Cardiac fibroblast (primary cell): Measurements from ENCODE around the gene TP53TG5.
A peak's percentile ranks its signal among the peaks of the same experiment; 100 is the strongest.
"Not testable (repeated sequence)": the region's sequence is repeated elsewhere in the genome, so short reads cannot be mapped to it uniquely, and the experiment has no call there.

Source experiments
- DNase-seq, 2 donors: peaks; one replicate each; pipeline versions ENCODE4 v3.0.0 to v3.0.0-alpha.2; 2010; ENCODE audit warnings: low read depth in 2 of 2
- H3K4me3 ChIP-seq, 2 donors: replicated peaks in 1 of 2; 1 replicate in 1 of 2; 2 replicates in 1 of 2; pipeline ENCODE4 v1.5.1; 2011; ENCODE audit warnings: low read depth in 2 of 2, low read length in 2 of 2, mild to moderate bottlenecking in 2 of 2, moderate library complexity in 1 of 2
- CTCF ChIP-seq: IDR thresholded peaks from one replicate; pipeline ENCODE4 v1.5.1; 2011; ENCODE audit warnings: low read depth, mild to moderate bottlenecking, low read length, inconsistent platforms

TP53TG5 gene

GRCh38 chr20:45353746-45354145 is 24.4 kb downstream of the TP53TG5 start:
- TF ChIP-seq CTCF, result no peak
- no peak overlapping the region for H3K4me3 ChIP-seq
- no peak for DNase-seq

- no peak for TF ChIP-seq CTCF
- no peak for DNase-seq
- H3K4me3 ChIP-seq, result no peak overlapping the region
Measured at GRCh38 chr20:45352729-45353128, 25.4 kb downstream of the TP53TG5 start.

GRCh38 chr20:45350795-45351194 is 27.3 kb downstream of the TP53TG5 start:
- not testable (repeated sequence) for DNase-seq, H3K4me3 ChIP-seq

- no peak for DNase-seq
- no peak for TF ChIP-seq CTCF
- H3K4me3 ChIP-seq, result no peak overlapping the region
Measured at GRCh38 chr20:45350217-45350616, 27.9 kb downstream of the TP53TG5 start.

- H3K4me3 ChIP-seq, result peak within 1 kb of the TSS; percentile 83 to 88
- peak; percentile 56 to 74 for DNase-seq
- TF ChIP-seq CTCF, result no peak
Measured at GRCh38 chr20:45347936-45348778, 30.0 kb downstream of the TP53TG5 start, which contains the start of gene SDC4. SDC4 (minus strand) TSS chr20:45348424; CDS start chr20:45348384, 40 bp downstream.

- no peak for TF ChIP-seq CTCF
- DNase-seq, result no peak
- peak overlapping the region; percentile 83 to 88 for H3K4me3 ChIP-seq
Measured at GRCh38 chr20:45347297-45347935, 30.7 kb downstream of the TP53TG5 start.

- TF ChIP-seq CTCF, result no peak
- peak overlapping the region; percentile 83 to 88 for H3K4me3 ChIP-seq
- DNase-seq, result no peak
Measured at GRCh38 chr20:45346851-45347250, 31.3 kb downstream of the TP53TG5 start.
